Measurements from ENCODE around the gene CDK16.

Gene CDK16

GRCh38 chrX:47215291-47215900 lies 3.1 kb upstream of the CDK16 start:
- TF ChIP-seq BACH2 (CRISPR knock-in tag; IDR thresholded peaks at IDR 0.05; ENCODE audit: borderline replicate concordance) = no peak
- TF ChIP-seq OSR1 (CRISPR knock-in tag; IDR thresholded peaks at IDR 0.05) = no peak
- TF ChIP-seq ESRRG (CRISPR knock-in tag; IDR thresholded peaks at IDR 0.05) = no peak
- TF ChIP-seq RARB (CRISPR knock-in tag; IDR thresholded peaks at IDR 0.05) = no peak
- no peak for TF ChIP-seq TCF4 (CRISPR knock-in tag; IDR thresholded peaks at IDR 0.05; ENCODE audit: borderline replicate concordance)
- no peak for TF ChIP-seq TSHZ2 (CRISPR knock-in tag; IDR thresholded peaks at IDR 0.05)
- TF ChIP-seq ZNF8 (CRISPR knock-in tag; IDR thresholded peaks at IDR 0.05) = no peak
- TF ChIP-seq ZC3H10 (CRISPR knock-in tag; IDR thresholded peaks at IDR 0.05) = no peak
- no peak for TF ChIP-seq CSRNP3 (CRISPR knock-in tag; IDR thresholded peaks at IDR 0.05)
- no peak for ATAC-seq

- TF ChIP-seq TOX (CRISPR knock-in tag; IDR thresholded peaks at IDR 0.05; ENCODE audit: borderline replicate concordance) (no peak), CREB5 (CRISPR knock-in tag; IDR thresholded peaks at IDR 0.05; ENCODE audit: low read depth) (no peak), SNAI2 (CRISPR knock-in tag; IDR thresholded peaks at IDR 0.05) (no peak), GLIS3 (CRISPR knock-in tag; IDR thresholded peaks at IDR 0.05) (no peak), PPARA (CRISPR knock-in tag; IDR thresholded peaks at IDR 0.05; ENCODE audit: borderline replicate concordance) (no peak), PATZ1 (CRISPR knock-in tag; IDR thresholded peaks at IDR 0.05; ENCODE audit: borderline replicate concordance) (no peak), ZNF70 (CRISPR knock-in tag; IDR thresholded peaks at IDR 0.05) (no peak), ZFP3 (CRISPR knock-in tag; IDR thresholded peaks at IDR 0.05) (no peak), CSRNP3 (CRISPR knock-in tag; IDR thresholded peaks at IDR 0.05) (no peak), CSDC2 (CRISPR knock-in tag; IDR thresholded peaks at IDR 0.05) (no peak), ARNTL (CRISPR knock-in tag; IDR thresholded peaks at IDR 0.05; ENCODE audit: borderline replicate concordance, low read depth) (no peak), TSHZ2 (CRISPR knock-in tag; IDR thresholded peaks at IDR 0.05) (no peak), POU6F1 (CRISPR knock-in tag; IDR thresholded peaks at IDR 0.05; ENCODE audit: borderline replicate concordance, low read depth) (no peak), ISL1 (CRISPR knock-in tag; IDR thresholded peaks at IDR 0.05) (no peak), ZFP30 (CRISPR knock-in tag; IDR thresholded peaks at IDR 0.05) (no peak), RARB (CRISPR knock-in tag; IDR thresholded peaks at IDR 0.05) (no peak)
- no peak for ATAC-seq
These were observed 2.0 kb upstream of the CDK16 start for GRCh38 chrX:47216393-47216925.

Measured in SK-N-SH treated with all-trans-retinoic acid at 6 μM for 48 hours (cell line).